CD4-positive, alpha-beta T cell (primary cell): Measurements from ENCODE around the gene ADK. TPM values are rescaled to one million over a fixed set of nuclear protein-coding genes. Genes with fewer than 3 reads are reported as not detected.

Experiments
- ATAC-seq: fragments of 200-7000 bp; cut with Tn5 transposase; one replicate; pipeline ENCODE4 v1.10.0; 2022; ENCODE audit warnings: mild to moderate bottlenecking; ENCODE audit not compliant: poor library complexity
- CTCF ChIA-PET: fragments of 350-600 bp; sonication (Branson Sonifier 250); formaldehyde crosslinking; loops from one replicate; lab custom pipeline; 2021; ENCODE audit warnings: antibody characterized with exemption, inconsistent platforms; lab: Charles Lee
- POLR2A ChIA-PET: fragments of 350-600 bp; sonication (Branson Sonifier 250); formaldehyde crosslinking; loops from one replicate; lab custom pipeline; 2021; ENCODE audit warnings: antibody characterized with exemption, inconsistent platforms; lab: Charles Lee
- DNase-seq, 14 experiments: peaks; one replicate each; pipeline ENCODE4 v3.0.0-alpha.2; 2013 to 2020; ENCODE audit warnings: mixed read lengths in 2 of 14
- H3K27ac ChIP-seq, 2 donors: one replicate each; pipeline versions ENCODE4 v1.5.1 to v1.7.0; 2013; ENCODE audit warnings: low read length in 2 of 2, low read depth in 1 of 2, mild to moderate bottlenecking in 1 of 2
- H3K27me3 ChIP-seq, 2 experiments: 1 replicate in 1 of 2; 2 replicates in 1 of 2; pipeline versions ENCODE4 v1.6.1 to v1.7.0; 2013; ENCODE audit warnings: low read length in 2 of 2, control low read depth in 1 of 2, mild to moderate bottlenecking in 1 of 2, moderate library complexity in 1 of 2; ENCODE audit not compliant: insufficient read depth in 2 of 2, control insufficient read depth in 1 of 2
- H3K36me3 ChIP-seq: one replicate; pipeline ENCODE4 v1.6.1; 2013; ENCODE audit warnings: low read length, control low read depth; ENCODE audit not compliant: insufficient read depth
- H3K4me1 ChIP-seq: one replicate; pipeline ENCODE4 v1.6.1; 2013; ENCODE audit warnings: low read length, control low read depth; ENCODE audit not compliant: insufficient read depth
- H3K4me3 ChIP-seq: one replicate; pipeline ENCODE4 v1.5.1; 2013; ENCODE audit warnings: mild to moderate bottlenecking, low read length, moderate library complexity
- H3K9me3 ChIP-seq, 2 experiments: 1 replicate in 1 of 2; 2 replicates in 1 of 2; pipeline versions ENCODE4 v1.6.1 to v1.7.0; 2013; ENCODE audit warnings: low read length in 2 of 2, mild to moderate bottlenecking in 2 of 2, control low read depth in 1 of 2, moderate library complexity in 1 of 2; ENCODE audit not compliant: control insufficient read depth in 1 of 2, insufficient read depth in 1 of 2
- H3K27ac Mint-ChIP-seq: one replicate; pipeline ENCODE4 v1.8.0; 2020; ENCODE audit warnings: mixed read lengths
- H3K27me3 Mint-ChIP-seq: one replicate; pipeline ENCODE4 v1.8.0; 2021; ENCODE audit warnings: mixed read lengths
- H3K36me3 Mint-ChIP-seq: one replicate; pipeline ENCODE4 v1.8.0; 2021; ENCODE audit warnings: low read depth, mixed read lengths
- H3K4me1 Mint-ChIP-seq: one replicate; pipeline ENCODE4 v1.8.0; 2021; ENCODE audit warnings: low read depth, mixed read lengths
- H3K4me3 Mint-ChIP-seq: one replicate; pipeline ENCODE4 v1.8.0; 2020; ENCODE audit warnings: mild to moderate bottlenecking, mixed read lengths
- H3K9me3 Mint-ChIP-seq: one replicate; pipeline ENCODE4 v1.8.0; 2020; ENCODE audit warnings: mixed read lengths
- intact Hi-C, 2 experiments: fragments of 100-400 bp; cut with DNase I in 1 of 2; cut with micrococcal nuclease in 1 of 2; formaldehyde crosslinking; loops; one replicate each; pipeline versions ENCODE4 v1.15.1 to v1.9.0; 2023 to 2025; cut with DNase I, micrococcal nuclease
- total RNA-seq, 174 experiments: library from RNA in 2 of 174; stranded (reverse) in 2 of 174; gene quantifications; one replicate each; pipeline ENCODE4 v1.2.3 and lab custom pipeline; 2021 to 2026
- TF ChIP-seq, protein P1 (sequence below): fragments of 200-600 bp; IDR thresholded peaks from one replicate; pipeline ENCODE4 v1.8.0; 2022; ENCODE audit warnings: antibody characterized with exemption, mild to moderate bottlenecking

ADK gene
- total RNA-seq, 2 experiments from 2014 or later = 15.3 to 17.6 TPM

GRCh38 chr10:74342991-74343390 lies 192.0 kb downstream of the ADK start:
- CTCF ChIA-PET = no interaction called here
- TF ChIP-seq, protein P1, sequence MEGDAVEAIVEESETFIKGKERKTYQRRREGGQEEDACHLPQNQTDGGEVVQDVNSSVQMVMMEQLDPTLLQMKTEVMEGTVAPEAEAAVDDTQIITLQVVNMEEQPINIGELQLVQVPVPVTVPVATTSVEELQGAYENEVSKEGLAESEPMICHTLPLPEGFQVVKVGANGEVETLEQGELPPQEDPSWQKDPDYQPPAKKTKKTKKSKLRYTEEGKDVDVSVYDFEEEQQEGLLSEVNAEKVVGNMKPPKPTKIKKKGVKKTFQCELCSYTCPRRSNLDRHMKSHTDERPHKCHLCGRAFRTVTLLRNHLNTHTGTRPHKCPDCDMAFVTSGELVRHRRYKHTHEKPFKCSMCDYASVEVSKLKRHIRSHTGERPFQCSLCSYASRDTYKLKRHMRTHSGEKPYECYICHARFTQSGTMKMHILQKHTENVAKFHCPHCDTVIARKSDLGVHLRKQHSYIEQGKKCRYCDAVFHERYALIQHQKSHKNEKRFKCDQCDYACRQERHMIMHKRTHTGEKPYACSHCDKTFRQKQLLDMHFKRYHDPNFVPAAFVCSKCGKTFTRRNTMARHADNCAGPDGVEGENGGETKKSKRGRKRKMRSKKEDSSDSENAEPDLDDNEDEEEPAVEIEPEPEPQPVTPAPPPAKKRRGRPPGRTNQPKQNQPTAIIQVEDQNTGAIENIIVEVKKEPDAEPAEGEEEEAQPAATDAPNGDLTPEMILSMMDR = no peak
- no peaks in the 10 kb centered on the region for H3K4me1 Mint-ChIP-seq
- H3K9me3 Mint-ChIP-seq = peaks cover 3% of the 10 kb centered on the region
- Histone ChIP-seq H3K27ac (no peak overlapping the region), H3K36me3 (peaks cover 3% of the 10 kb centered on the region), H3K4me1 (no peaks in the 10 kb centered on the region), H3K4me3 (no peak overlapping the region), H3K9me3 (peaks cover 10 to 22% of the 10 kb centered on the region in 2 experiments), H3K27me3 (no peaks in the 10 kb centered on the region)
- intact Hi-C loops = no loop called here
- H3K4me3 Mint-ChIP-seq = no peak overlapping the region
- no peak overlapping the region for H3K27ac Mint-ChIP-seq
- POLR2A ChIA-PET = no interaction called here
- ATAC-seq (no peak), DNase-seq (no peak)
- no peaks in the 10 kb centered on the region for H3K27me3 Mint-ChIP-seq
- peaks cover 57% of the 10 kb centered on the region for H3K36me3 Mint-ChIP-seq

- ChIA-PET POLR2A (no interaction called here), CTCF (no interaction called here)
- Histone ChIP-seq H3K9me3 (peaks cover 10 to 22% of the 10 kb centered on the region in 2 experiments), H3K4me3 (no peak overlapping the region), H3K4me1 (no peaks in the 10 kb centered on the region), H3K27ac (no peak overlapping the region), H3K27me3 (no peaks in the 10 kb centered on the region), H3K36me3 (peaks cover 3% of the 10 kb centered on the region)
- H3K27ac Mint-ChIP-seq = no peak overlapping the region
- TF ChIP-seq, protein P1 = no peak
- DNase-seq (no peak), ATAC-seq (no peak)
- H3K4me3 Mint-ChIP-seq = no peak overlapping the region
- H3K4me1 Mint-ChIP-seq = no peaks in the 10 kb centered on the region
- H3K9me3 Mint-ChIP-seq = peaks cover 3% of the 10 kb centered on the region
- H3K27me3 Mint-ChIP-seq = no peaks in the 10 kb centered on the region
- intact Hi-C loops = no loop called here
- H3K36me3 Mint-ChIP-seq = peaks cover 57% of the 10 kb centered on the region
These were observed 192.8 kb downstream of the ADK start for GRCh38 chr10:74343804-74344203.

- H3K36me3 Mint-ChIP-seq = peaks cover 55% of the 10 kb centered on the region
- H3K9me3 ChIP-seq = peaks cover 10 to 22% of the 10 kb centered on the region in 2 experiments
- intact Hi-C loops = no loop called here
- no peaks in the 10 kb centered on the region for H3K27me3 ChIP-seq
- H3K36me3 ChIP-seq = peaks cover 3% of the 10 kb centered on the region
- no peaks in the 10 kb centered on the region for H3K27me3 Mint-ChIP-seq
- no peak overlapping the region for H3K27ac ChIP-seq
- ChIA-PET CTCF (no interaction called here), POLR2A (no interaction called here)
- ATAC-seq (no peak), DNase-seq (no peak)
- TF ChIP-seq, protein P1 = no peak
- H3K27ac Mint-ChIP-seq = no peak overlapping the region
- H3K9me3 Mint-ChIP-seq = peaks cover 3% of the 10 kb centered on the region
- H3K4me3 Mint-ChIP-seq = no peak overlapping the region
- H3K4me3 ChIP-seq = no peak overlapping the region
- H3K4me1 ChIP-seq = no peaks in the 10 kb centered on the region
- no peaks in the 10 kb centered on the region for H3K4me1 Mint-ChIP-seq
These were observed 193.3 kb downstream of the ADK start for GRCh38 chr10:74344306-74344705.
